ENCODE results near the gene ATP11B.

Gene ATP11B

GRCh38 chr3:182812123-182812522 is 18.8 kb downstream of the ATP11B start:
- H3K4me1 ChIP-seq (ENCODE audit: insufficient read depth, poor library complexity, severe bottlenecking): no peaks in the 10 kb centered on the region
- no peak for TF ChIP-seq CTCF (IDR thresholded peaks at IDR 0.05; ENCODE audit: poor library complexity, severe bottlenecking)
- no peaks in the 10 kb centered on the region for H3K9me3 ChIP-seq (ENCODE audit: severe bottlenecking)
- peaks cover 4% of the 10 kb centered on the region; the same call in 1 of the 2 replicates for H3K36me3 ChIP-seq (ENCODE audit: low read depth)
- ATAC-seq (ENCODE audit: low read depth) (no peak), DNase-seq (ENCODE audit: low spot score) (no peak)
- no peak overlapping the region for H3K4me3 ChIP-seq (ENCODE audit: severe bottlenecking)
- no peak overlapping the region for H3K27ac ChIP-seq (ENCODE audit: poor library complexity, severe bottlenecking)
- H3K27me3 ChIP-seq (ENCODE audit: insufficient read depth, poor library complexity, severe bottlenecking): no peaks in the 10 kb centered on the region

DNA sequence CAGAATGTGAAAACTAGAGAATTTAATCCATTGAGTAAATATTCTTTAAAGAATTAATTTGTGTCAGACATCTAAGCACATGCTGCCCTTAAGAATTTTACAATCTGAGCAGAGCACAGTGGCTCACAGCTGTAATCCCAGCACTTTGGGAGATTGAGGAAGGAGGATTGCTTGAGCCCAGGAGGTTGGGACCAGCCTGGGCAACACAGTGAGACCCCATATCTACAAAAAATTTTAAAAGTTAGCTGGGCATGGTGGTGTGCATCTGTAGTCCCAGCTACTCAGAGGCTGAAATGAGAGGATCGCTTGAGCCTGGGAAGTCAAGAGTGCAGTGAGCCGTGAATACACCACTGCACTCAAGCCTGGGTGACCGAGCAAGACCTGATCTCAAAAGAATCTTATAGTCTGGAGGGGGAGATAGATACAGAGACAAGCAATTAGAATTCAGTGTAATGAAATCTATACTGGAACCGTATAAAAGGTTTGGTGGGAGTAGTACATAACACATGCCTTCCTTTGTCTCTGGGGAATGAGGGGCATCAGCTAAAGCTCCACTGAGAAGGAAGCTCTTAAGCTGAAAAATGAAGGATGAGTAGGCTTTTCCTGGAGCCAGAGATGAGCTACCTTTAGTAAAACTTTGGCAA is 21.2 kb downstream of the ATP11B start:
- DNase-seq (ENCODE audit: low spot score) (no peak), ATAC-seq (ENCODE audit: low read depth) (no peak)
- Histone ChIP-seq H3K27ac (ENCODE audit: poor library complexity, severe bottlenecking) (no peak overlapping the region), H3K36me3 (ENCODE audit: low read depth) (peaks cover 4% of the 10 kb centered on the region; the same call in 1 of the 2 replicates), H3K9me3 (ENCODE audit: severe bottlenecking) (no peaks in the 10 kb centered on the region), H3K4me1 (ENCODE audit: insufficient read depth, poor library complexity, severe bottlenecking) (no peaks in the 10 kb centered on the region), H3K4me3 (ENCODE audit: severe bottlenecking) (no peak overlapping the region), H3K27me3 (ENCODE audit: insufficient read depth, poor library complexity, severe bottlenecking) (no peaks in the 10 kb centered on the region)
- no peak for TF ChIP-seq CTCF (IDR thresholded peaks at IDR 0.05; ENCODE audit: poor library complexity, severe bottlenecking)

DNA sequence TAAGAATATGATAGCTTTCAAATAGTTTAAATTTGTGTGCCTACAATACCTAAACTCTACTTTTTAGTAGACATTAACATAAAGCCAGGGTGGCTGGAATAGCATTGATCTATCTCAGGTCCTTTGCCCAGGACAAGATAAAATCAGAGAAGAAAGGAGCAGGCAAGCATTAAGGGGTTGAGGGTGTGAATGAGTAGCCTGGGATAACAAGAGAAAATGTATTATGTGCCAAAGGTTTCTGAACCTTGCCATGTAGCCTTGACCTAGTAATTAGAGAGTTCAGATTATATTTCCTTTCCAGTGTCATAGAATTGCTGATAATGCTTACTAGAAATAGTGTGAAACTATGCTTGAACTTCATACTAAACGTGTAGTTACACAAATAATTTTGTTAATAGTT is 22.9 kb downstream of the ATP11B start:
- H3K9me3 ChIP-seq (ENCODE audit: severe bottlenecking): no peaks in the 10 kb centered on the region
- ATAC-seq (ENCODE audit: low read depth) (no peak), DNase-seq (ENCODE audit: low spot score) (no peak)
- no peak overlapping the region for H3K27ac ChIP-seq (ENCODE audit: poor library complexity, severe bottlenecking)
- peaks cover 8% of the 10 kb centered on the region for H3K36me3 ChIP-seq (ENCODE audit: low read depth)
- no peaks in the 10 kb centered on the region for H3K4me1 ChIP-seq (ENCODE audit: insufficient read depth, poor library complexity, severe bottlenecking)
- no peaks in the 10 kb centered on the region for H3K27me3 ChIP-seq (ENCODE audit: insufficient read depth, poor library complexity, severe bottlenecking)
- no peak for TF ChIP-seq CTCF (IDR thresholded peaks at IDR 0.05; ENCODE audit: poor library complexity, severe bottlenecking)
- H3K4me3 ChIP-seq (ENCODE audit: severe bottlenecking): no peak overlapping the region

DNA sequence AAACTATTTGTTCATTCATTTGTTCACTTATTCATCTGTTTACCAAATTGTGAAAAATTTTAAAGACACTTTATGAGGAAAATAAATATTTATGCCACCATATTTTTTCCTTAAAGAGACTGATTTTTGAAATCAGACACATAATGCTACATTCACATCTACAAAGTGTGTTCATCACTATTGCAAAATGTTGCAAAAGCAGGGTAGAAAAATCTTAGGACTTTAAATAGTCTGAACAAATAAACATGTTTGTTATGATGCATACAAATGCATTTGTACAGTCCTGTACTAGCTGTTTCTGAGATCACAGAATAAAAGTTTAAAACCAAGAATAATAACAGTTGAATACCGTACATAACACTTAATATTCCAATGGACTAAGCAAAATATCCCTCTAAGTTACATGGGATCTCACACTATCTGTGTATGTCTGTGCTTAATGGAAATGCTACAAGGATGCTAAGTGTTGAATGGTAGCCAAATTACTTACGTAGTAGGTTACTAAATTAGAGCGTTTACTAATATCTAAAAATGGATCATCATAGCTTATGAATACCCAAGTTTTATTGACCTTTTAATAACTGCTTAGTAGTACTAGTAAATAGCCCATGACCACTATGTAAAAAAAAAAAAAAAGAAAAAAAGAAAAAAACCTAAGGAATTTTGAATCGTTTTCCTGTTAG is 25.1 kb downstream of the ATP11B start:
- no peaks in the 10 kb centered on the region for H3K27me3 ChIP-seq (ENCODE audit: insufficient read depth, poor library complexity, severe bottlenecking)
- no peaks in the 10 kb centered on the region for H3K4me1 ChIP-seq (ENCODE audit: insufficient read depth, poor library complexity, severe bottlenecking)
- peaks cover 23% of the 10 kb centered on the region for H3K36me3 ChIP-seq (ENCODE audit: low read depth)
- TF ChIP-seq CTCF (IDR thresholded peaks at IDR 0.05; ENCODE audit: poor library complexity, severe bottlenecking): no peak
- no peak for DNase-seq (ENCODE audit: low spot score)
- H3K4me3 ChIP-seq (ENCODE audit: severe bottlenecking): no peak overlapping the region
- H3K27ac ChIP-seq (ENCODE audit: poor library complexity, severe bottlenecking): no peak overlapping the region
- no peak for ATAC-seq (ENCODE audit: low read depth)
- H3K9me3 ChIP-seq (ENCODE audit: severe bottlenecking): no peaks in the 10 kb centered on the region

All from RWPE2 (cell line).